Left lung (tissue), 10 donors: Measurements from ENCODE around the gene FRMD4B. TPM values are rescaled to one million over a fixed set of nuclear protein-coding genes. Genes with fewer than 3 reads are reported as not detected.

Experiments used
- ATAC-seq: fragments of 200-7000 bp; cut with Tn5 transposase; one replicate; pipeline ENCODE4 v1.9.1; 2020; ENCODE audit warnings: moderate library complexity
- DNase-seq, 4 donors: peaks; one replicate each; pipeline ENCODE4 v3.0.0-alpha.2; 2013 to 2020
- H3K27ac ChIP-seq, 2 donors: fragments of 200-600 bp; sonication (generic) in 1 of 2; one replicate each; pipeline versions ENCODE4 v1.5.0 to v1.8.0; 2020 to 2021
- H3K27me3 ChIP-seq, 2 donors: fragments of 200-600 bp; sonication (generic) in 1 of 2; one replicate each; pipeline versions ENCODE4 v1.5.0 to v1.8.0; 2020 to 2021
- H3K36me3 ChIP-seq, 2 donors: fragments of 200-600 bp; sonication (generic) in 1 of 2; one replicate each; pipeline versions ENCODE4 v1.5.0 to v1.8.0; 2020 to 2021
- H3K4me1 ChIP-seq, 2 donors: fragments of 200-600 bp; one replicate each; pipeline ENCODE4 v1.8.0; 2021
- H3K4me3 ChIP-seq, 2 donors: fragments of 200-600 bp; sonication (generic) in 1 of 2; one replicate each; pipeline versions ENCODE4 v1.5.0 to v1.8.0; 2020 to 2021; ENCODE audit warnings: mild to moderate bottlenecking in 1 of 2
- H3K9me3 ChIP-seq, 2 donors: fragments of 200-600 bp; sonication (generic) in 1 of 2; one replicate each; pipeline versions ENCODE4 v1.5.0 to v1.8.0; 2020 to 2021
- CTCF ChIP-seq, 2 donors: fragments of 200-600 bp; sonication (generic) in 1 of 2; IDR thresholded peaks; one replicate each; pipeline versions ENCODE4 v1.5.0 to v1.8.0; 2021; ENCODE audit warnings: antibody characterized with exemption in 2 of 2
- intact Hi-C, 2 donors: fragments of 100-400 bp; cut with DNase I; formaldehyde crosslinking; loops; one replicate each; pipeline versions ENCODE4 v1.11.2 to v1.14.2; 2022
- polyA plus RNA-seq, 6 donors: library from polyadenylated mRNA; unstranded; fragments of 120-200 nt; gene quantifications; one replicate each; pipeline ENCODE4 v1.2.1, GENCODE V29; 2013; ENCODE audit not compliant: insufficient read length in 6 of 6
- total RNA-seq, 2 donors: library from RNA; stranded (reverse); fragmentation: NEBNext Ultra II Directional; extraction: Animal tissue kit (Norgen Biotek cat#: 25700); gene quantifications; one replicate each; pipeline ENCODE4 v1.2.1, GENCODE V29; 2021
- donor health status: DM: no; HTN: yes; CAD: no.
- donor health status: DM: no; HTN: no; CAD: no.

FRMD4B gene
- total and polyA plus RNA-seq, 8 donors: 49.0 to 78.7 (median 71.1) TPM

GRCh38 chr3:69329892-69330291 is 56.0 kb downstream of the FRMD4B start:
- no peak for ATAC-seq
- no peaks in the 10 kb centered on the region for H3K36me3 ChIP-seq
- intact Hi-C loops: loop anchor here in 1 of 2 donors (10.0 kb wide), 2 partner anchors 65 to 95 kb away; no protein-coding TSS in a partner anchor
- H3K4me3 ChIP-seq: no peak overlapping the region
- no peak for TF ChIP-seq CTCF (IDR thresholded peaks at IDR 0.05)
- H3K4me1 ChIP-seq: peaks cover 52 to 63% of the 10 kb centered on the region in 2 donors
- no peaks in the 10 kb centered on the region for H3K27me3 ChIP-seq
- no peaks in the 10 kb centered on the region for H3K9me3 ChIP-seq
- peak overlapping the region; percentile 73 to 85 for H3K27ac ChIP-seq
- no peak for DNase-seq

- H3K27ac ChIP-seq: peak overlapping the region; percentile 49 to 67
Observed at GRCh38 chr3:69328963-69329302, 57.0 kb downstream of the FRMD4B start.

GRCh38 chr3:69328103-69328962 is 57.6 kb downstream of the FRMD4B start:
- ATAC-seq (no peak), DNase-seq (no peak)
- peak overlapping the region; percentile 49 to 67 for H3K27ac ChIP-seq
- peaks cover 52 to 79% of the 10 kb centered on the region in 2 donors for H3K4me1 ChIP-seq
- intact Hi-C loops: loop anchor here in 1 of 2 donors (10.0 kb wide), 1 partner anchor 96 kb away; no protein-coding TSS in a partner anchor
- no peak overlapping the region for H3K4me3 ChIP-seq
- no peaks in the 10 kb centered on the region for H3K27me3 ChIP-seq
- no peaks in the 10 kb centered on the region for H3K9me3 ChIP-seq
- no peak for TF ChIP-seq CTCF (IDR thresholded peaks at IDR 0.05)
- H3K36me3 ChIP-seq: no peaks in the 10 kb centered on the region

More at GRCh38 chr3:69328963-69329302, 57.0 kb downstream of the FRMD4B start:
- ATAC-seq (peak; percentile 3), DNase-seq (no peak)
- TF ChIP-seq CTCF (IDR thresholded peaks at IDR 0.05): no peak
- H3K4me3 ChIP-seq: no peak overlapping the region
- H3K9me3 ChIP-seq: no peaks in the 10 kb centered on the region
- intact Hi-C loops: loop anchor here in 1 of 2 donors (10.0 kb wide), 1 partner anchor 96 kb away; no protein-coding TSS in a partner anchor
- no peaks in the 10 kb centered on the region for H3K36me3 ChIP-seq
- H3K27me3 ChIP-seq: no peaks in the 10 kb centered on the region
- peaks cover 56 to 73% of the 10 kb centered on the region in 2 donors for H3K4me1 ChIP-seq

GRCh38 chr3:69326855-69327300 is 59.0 kb downstream of the FRMD4B start:
- peak overlapping the region; percentile 50 to 67 for H3K27ac ChIP-seq
- no peaks in the 10 kb centered on the region for H3K36me3 ChIP-seq
- no peaks in the 10 kb centered on the region for H3K9me3 ChIP-seq
- no peak for TF ChIP-seq CTCF (IDR thresholded peaks at IDR 0.05)
- H3K4me3 ChIP-seq: no peak overlapping the region
- intact Hi-C loops: loop anchor here in 1 of 2 donors (10.0 kb wide), 1 partner anchor 98 kb away; no protein-coding TSS in a partner anchor
- ATAC-seq (no peak), DNase-seq (no peak)
- no peaks in the 10 kb centered on the region for H3K27me3 ChIP-seq
- peaks cover 62 to 88% of the 10 kb centered on the region in 2 donors for H3K4me1 ChIP-seq

GRCh38 chr3:69325151-69325550 is 60.7 kb downstream of the FRMD4B start:
- ATAC-seq (no peak), DNase-seq (no peak)
- Histone ChIP-seq H3K9me3 (no peaks in the 10 kb centered on the region), H3K27me3 (no peaks in the 10 kb centered on the region), H3K4me1 (peaks cover 52 to 89% of the 10 kb centered on the region in 2 donors), H3K36me3 (no peaks in the 10 kb centered on the region), H3K27ac (peak overlapping the region in 1 of 2 donors; percentile 16), H3K4me3 (no peak overlapping the region)
- intact Hi-C loops: loop anchor here in 1 of 2 donors (10.0 kb wide), 1 partner anchor 100 kb away; no protein-coding TSS in a partner anchor
- no peak for TF ChIP-seq CTCF (IDR thresholded peaks at IDR 0.05)
